Natural killer cell (primary cell): ENCODE data around the gene TEAD4. TPM values are rescaled to one million over a fixed set of nuclear protein-coding genes. Genes with fewer than 3 reads are reported as not detected.

Source experiments
- ATAC-seq, 3 donors: fragments of 150-1000 bp in 2 of 3; fragments of 200-7000 bp in 1 of 3; cut with Tn5 transposase; 1 replicate in 1 of 3; 2 replicates in 2 of 3; pipeline ENCODE4 v1.10.0; 2021; ENCODE audit warnings: mild to moderate bottlenecking in 2 of 3, moderate library complexity in 2 of 3
- DNase-seq, 2 donors: peaks; one replicate each; pipeline versions ENCODE4 v3.0.0 to v3.0.0-alpha.2; 2013 to 2021; ENCODE audit warnings: mixed read lengths in 1 of 2
- H3K27ac ChIP-seq: one replicate; pipeline ENCODE4 v1.5.1; 2013; ENCODE audit warnings: mild to moderate bottlenecking, low read length
- H3K27me3 ChIP-seq: one replicate; pipeline ENCODE4 v1.6.1; 2013; ENCODE audit warnings: low read length; ENCODE audit not compliant: control insufficient read depth, insufficient read depth
- H3K36me3 ChIP-seq: one replicate; pipeline ENCODE4 v1.6.1; 2013; ENCODE audit warnings: low read length; ENCODE audit not compliant: control insufficient read depth, insufficient read depth
- H3K4me1 ChIP-seq: one replicate; pipeline ENCODE4 v1.6.1; 2013; ENCODE audit warnings: low read length; ENCODE audit not compliant: control insufficient read depth, insufficient read depth
- H3K4me3 ChIP-seq: one replicate; pipeline ENCODE4 v1.5.1; 2013; ENCODE audit warnings: low read length
- H3K9me3 ChIP-seq: one replicate; pipeline ENCODE4 v1.6.1; 2013; ENCODE audit warnings: low read length; ENCODE audit not compliant: control insufficient read depth, insufficient read depth
- H3K27ac Mint-ChIP-seq, 2 donors: one replicate each; pipeline ENCODE4 v1.8.0; 2022; ENCODE audit warnings: mild to moderate bottlenecking in 2 of 2, mixed read lengths in 2 of 2, moderate library complexity in 1 of 2
- H3K27me3 Mint-ChIP-seq, 2 donors: one replicate each; pipeline ENCODE4 v1.8.0; 2022; ENCODE audit warnings: low read depth in 2 of 2, mixed read lengths in 2 of 2
- H3K36me3 Mint-ChIP-seq: one replicate; pipeline ENCODE4 v1.8.0; 2022; ENCODE audit warnings: mixed read lengths
- H3K4me1 Mint-ChIP-seq, 2 donors: one replicate each; pipeline ENCODE4 v1.8.0; 2022; ENCODE audit warnings: mixed read lengths in 2 of 2
- H3K4me3 Mint-ChIP-seq: one replicate; pipeline ENCODE4 v1.8.0; 2022; ENCODE audit warnings: mild to moderate bottlenecking, moderate library complexity, mixed read lengths
- H3K9me3 Mint-ChIP-seq, 2 donors: one replicate each; pipeline ENCODE4 v1.8.0; 2022; ENCODE audit warnings: mixed read lengths in 2 of 2
- CTCF ChIP-seq: fragments of 200-600 bp; IDR thresholded peaks from one replicate; pipeline ENCODE4 v1.8.0; 2022; ENCODE audit warnings: antibody characterized with exemption
- WGBS: methylation state at CpG from one replicate; pipeline ENCODE4 v1.1.7; 2013; ENCODE audit warnings: missing lambda C conversion rate; ENCODE audit not compliant: insufficient coverage; 5-methylcytosine and 5-hydroxymethylcytosine counted together
- intact Hi-C: fragments of 100-400 bp; cut with micrococcal nuclease; formaldehyde crosslinking; loops from one replicate; pipeline ENCODE4 v1.14.2; 2022
- total RNA-seq, 4 donors: library from RNA; stranded (reverse); fragments of 120-200 nt in 1 of 4; gene quantifications; one replicate each; pipeline versions ENCODE4 v1.2.3 to v1.2.4, GENCODE V29; 2013 to 2022

Gene TEAD4
- total RNA-seq, 3 donors from 2014 or later (not counting 1 experiment from before 2014, with no cell fraction given) = not detected

GRCh38 chr12:3087758-3088650 is 128.8 kb downstream of the TEAD4 start:
- H3K36me3 Mint-ChIP-seq = no peaks in the 10 kb centered on the region
- Histone ChIP-seq H3K36me3 (no peaks in the 10 kb centered on the region), H3K27me3 (no peaks in the 10 kb centered on the region), H3K4me1 (no peaks in the 10 kb centered on the region), H3K27ac (no peak overlapping the region), H3K4me3 (no peak overlapping the region), H3K9me3 (no peaks in the 10 kb centered on the region)
- H3K4me1 Mint-ChIP-seq = no peaks in the 10 kb centered on the region
- intact Hi-C loops = no loop called here
- H3K27ac Mint-ChIP-seq = no peak overlapping the region
- no peaks in the 10 kb centered on the region for H3K9me3 Mint-ChIP-seq
- no peak overlapping the region for H3K4me3 Mint-ChIP-seq
- no peaks in the 10 kb centered on the region for H3K27me3 Mint-ChIP-seq
- ATAC-seq (no peak), DNase-seq (no peak)
- WGBS = 90% methylated on average over 11 of the region's 11 CpGs
- no peak for TF ChIP-seq CTCF

DNA sequence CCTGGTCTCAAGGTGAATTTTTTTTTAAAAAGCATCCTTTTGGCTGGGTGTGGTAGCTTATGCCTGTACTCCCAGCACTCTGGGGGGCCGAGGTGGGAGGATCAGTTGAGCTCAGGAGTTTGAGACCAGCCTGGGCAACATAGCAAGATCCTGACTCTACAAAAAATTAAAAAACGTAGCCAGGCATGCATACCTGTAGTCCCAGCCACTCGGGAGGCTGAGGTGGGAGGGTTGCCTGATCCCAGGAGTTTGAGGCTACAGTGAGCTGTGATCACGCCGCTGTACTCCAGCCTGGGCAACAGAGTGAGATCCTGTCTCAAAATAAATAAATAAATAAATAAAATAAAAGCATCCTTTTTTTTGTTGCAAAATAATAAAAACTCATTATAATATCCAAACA is 130.4 kb downstream of the TEAD4 start:
- Histone ChIP-seq H3K36me3 (no peaks in the 10 kb centered on the region), H3K4me1 (no peaks in the 10 kb centered on the region), H3K27me3 (no peaks in the 10 kb centered on the region), H3K4me3 (no peak overlapping the region), H3K9me3 (no peaks in the 10 kb centered on the region), H3K27ac (no peak overlapping the region)
- DNase-seq (no peak), ATAC-seq (no peak)
- H3K27ac Mint-ChIP-seq = no peak overlapping the region
- no peaks in the 10 kb centered on the region for H3K9me3 Mint-ChIP-seq
- intact Hi-C loops = no loop called here
- 88% methylated on average over 3 of the region's 5 CpGs for WGBS
- TF ChIP-seq CTCF = no peak
- no peaks in the 10 kb centered on the region for H3K36me3 Mint-ChIP-seq
- no peaks in the 10 kb centered on the region for H3K4me1 Mint-ChIP-seq
- no peaks in the 10 kb centered on the region for H3K27me3 Mint-ChIP-seq
- no peak overlapping the region for H3K4me3 Mint-ChIP-seq

Other genes with a start within 250 kb of the TEAD4 start
- gene FKBP4, start 164.4 kb upstream of the TEAD4 start, total RNA-seq = 10 to 100 TPM; 28.1 to 43.0 (median 29.6) TPM
- gene ITFG2, start 146.7 kb upstream of the TEAD4 start, total RNA-seq = 10 to 100 TPM; 58.6 to 72.0 (median 59.9) TPM
- gene NRIP2, start 124.4 kb upstream of the TEAD4 start, total RNA-seq = not detected
- not detected for gene TEX52, start 102.4 kb upstream of the TEAD4 start, total RNA-seq
- gene FOXM1, start 82.2 kb upstream of the TEAD4 start, total RNA-seq = 1 to 10 TPM; 1.8 to 3.6 (median 2.6) TPM
- gene RHNO1, start 82.2 kb upstream of the TEAD4 start, total RNA-seq = 10 to 100 TPM in 1 of 3 donors, 1 to 10 TPM in 2; 9.2 to 13.6 (median 9.4) TPM
- gene TULP3, start 68.5 kb upstream of the TEAD4 start, total RNA-seq = 1 to 10 TPM; 5.1 to 8.7 (median 6.2) TPM
- 1 to 10 TPM in 2 of 3 donors, under 1 TPM in 1; 0.86 to 1.6 (median 1.1) TPM for gene TSPAN9, start 118.0 kb downstream of the TEAD4 start, total RNA-seq